ENCODE data around the gene CRABP2.

CRABP2 gene

GRCh38 chr1:156728599-156729462, 23.4 kb upstream of the CRABP2 start, which contains the start of gene ISG20L2:
ISG20L2 (minus strand) TSS chr1:156728766; CDS start chr1:156727652, 1,114 bp downstream.
- no peaks in the 10 kb centered on the region for H3K9me3 ChIP-seq (ENCODE audit: insufficient read depth, low read length, severe bottlenecking)
- H3K9ac ChIP-seq (ENCODE audit: low read depth, low read length): peak within 1 kb of the TSS; percentile 78
- DNase-seq (peak; percentile 95), ATAC-seq (ENCODE audit: insufficient read depth, low read depth) (peak; percentile 87)
- H3K4me2 ChIP-seq (ENCODE audit: insufficient read depth, low read length): peak within 1 kb of the TSS; percentile 92
- TF ChIP-seq EZH2 (IDR thresholded peaks at IDR 0.05; ENCODE audit: borderline replicate concordance, low read depth, low read length, severe bottlenecking): no peak
- peaks cover 34% of the 10 kb centered on the region for H3K36me3 ChIP-seq (ENCODE audit: insufficient read depth, low read length)
- H3K4me3 ChIP-seq (ENCODE audit: low read depth in 1 of 2, low read length in 2 of 2): peak within 1 kb of the TSS; percentile 77 to 78
- H3K27ac ChIP-seq (ENCODE audit: low read length): peak within 1 kb of the TSS; percentile 82
- H2AFZ ChIP-seq (ENCODE audit: low read depth, low read length): peak within 1 kb of the TSS; percentile 97
- H3K79me2 ChIP-seq (ENCODE audit: insufficient read depth, low read length): peaks cover 52% of the 10 kb centered on the region
- no peaks in the 10 kb centered on the region for H3K27me3 ChIP-seq (ENCODE audit: insufficient read depth, low read length, poor library complexity)
- H3K4me1 ChIP-seq (ENCODE audit: insufficient read depth, low read length): peaks cover 53% of the 10 kb centered on the region
- H4K20me1 ChIP-seq (ENCODE audit: insufficient read depth, low read length): peaks cover 34% of the 10 kb centered on the region

- peaks cover 60% of the 10 kb centered on the region for H3K79me2 ChIP-seq (ENCODE audit: insufficient read depth, low read length)
- peak within 1 kb of the TSS; percentile 92 for H3K4me2 ChIP-seq (ENCODE audit: insufficient read depth, low read length)
- H3K27ac ChIP-seq (ENCODE audit: low read length): peak within 1 kb of the TSS; percentile 82
- peak within 1 kb of the TSS; percentile 77 to 78 for H3K4me3 ChIP-seq (ENCODE audit: low read depth in 1 of 2, low read length in 2 of 2)
- H3K36me3 ChIP-seq (ENCODE audit: insufficient read depth, low read length): peaks cover 40% of the 10 kb centered on the region
- peak within 1 kb of the TSS; percentile 97 for H2AFZ ChIP-seq (ENCODE audit: low read depth, low read length)
- H4K20me1 ChIP-seq (ENCODE audit: insufficient read depth, low read length): peaks cover 42% of the 10 kb centered on the region
- peak within 1 kb of the TSS; percentile 78 for H3K9ac ChIP-seq (ENCODE audit: low read depth, low read length)
- TF ChIP-seq EZH2 (IDR thresholded peaks at IDR 0.05; ENCODE audit: borderline replicate concordance, low read depth, low read length, severe bottlenecking) (no peak), CTCF (IDR thresholded peaks at IDR 0.05; ENCODE audit: borderline replicate concordance, extremely low read depth, low read length, poor library complexity, severe bottlenecking) (no peak)
- no peaks in the 10 kb centered on the region for H3K9me3 ChIP-seq (ENCODE audit: insufficient read depth, low read length, severe bottlenecking)
- peaks cover 56% of the 10 kb centered on the region for H3K4me1 ChIP-seq (ENCODE audit: insufficient read depth, low read length)
- peak; percentile 72 for ATAC-seq (ENCODE audit: insufficient read depth, low read depth)
- no peaks in the 10 kb centered on the region for H3K27me3 ChIP-seq (ENCODE audit: insufficient read depth, low read length, poor library complexity)
- DNase-seq: no peak
Measured at GRCh38 chr1:156727926-156728598, 22.7 kb upstream of the CRABP2 start, which contains the start of gene METTL25B. METTL25B (plus strand) TSS chr1:156728469; CDS start chr1:156729105, 636 bp downstream.

- H3K4me3 ChIP-seq (ENCODE audit: low read depth in 1 of 2, low read length in 2 of 2): peak overlapping the region; percentile 77 to 78
- peak overlapping the region; percentile 82 for H3K27ac ChIP-seq (ENCODE audit: low read length)
- no peak for TF ChIP-seq CTCF (IDR thresholded peaks at IDR 0.05; ENCODE audit: borderline replicate concordance, extremely low read depth, low read length, poor library complexity, severe bottlenecking)
- no peak for TF ChIP-seq EZH2 (IDR thresholded peaks at IDR 0.05; ENCODE audit: borderline replicate concordance, low read depth, low read length, severe bottlenecking)
- H3K4me2 ChIP-seq (ENCODE audit: insufficient read depth, low read length): peak overlapping the region; percentile 92
- peaks cover 46% of the 10 kb centered on the region for H4K20me1 ChIP-seq (ENCODE audit: insufficient read depth, low read length)
- peaks cover 45% of the 10 kb centered on the region for H3K36me3 ChIP-seq (ENCODE audit: insufficient read depth, low read length)
- H3K9me3 ChIP-seq (ENCODE audit: insufficient read depth, low read length, severe bottlenecking): no peaks in the 10 kb centered on the region
- peak overlapping the region; percentile 86 for H2AFZ ChIP-seq (ENCODE audit: low read depth, low read length)
- peaks cover 56% of the 10 kb centered on the region for H3K4me1 ChIP-seq (ENCODE audit: insufficient read depth, low read length)
- no peak for DNase-seq
- no peak for ATAC-seq (ENCODE audit: insufficient read depth, low read depth)
- peak overlapping the region; percentile 78 for H3K9ac ChIP-seq (ENCODE audit: low read depth, low read length)
- no peaks in the 10 kb centered on the region for H3K27me3 ChIP-seq (ENCODE audit: insufficient read depth, low read length, poor library complexity)
- H3K79me2 ChIP-seq (ENCODE audit: insufficient read depth, low read length): peaks cover 63% of the 10 kb centered on the region
Measured at GRCh38 chr1:156727492-156727891, 22.1 kb upstream of the CRABP2 start.
